ENCODE measurements around the gene AGBL1. TPM values are rescaled to one million over a fixed set of nuclear protein-coding genes. Genes with fewer than 3 reads are reported as not detected.
A peak's percentile ranks its signal among the peaks of the same experiment; 100 is the strongest.

AGBL1 gene
- total and polyA plus RNA-seq, 8 donors, result under 0.01 to 0.18 TPM; not detected in 6

DNA sequence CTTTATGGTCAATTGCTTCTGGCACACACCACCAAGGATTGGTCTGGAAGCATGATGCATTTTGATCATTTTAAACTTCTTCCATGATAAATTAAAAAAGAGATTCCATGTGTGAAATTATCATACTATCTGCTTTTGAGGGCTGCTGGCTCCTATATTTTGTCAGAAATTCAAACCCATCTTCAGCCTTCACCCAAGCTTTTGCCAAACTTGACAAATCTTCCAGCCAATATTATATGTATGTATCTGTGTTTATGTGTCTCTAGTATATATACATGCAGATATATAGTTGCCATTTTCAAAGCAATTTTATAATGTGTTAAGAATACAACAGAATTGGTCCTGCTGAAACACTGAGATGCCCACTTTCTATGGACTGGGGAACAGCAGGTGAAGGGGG lies 275.7 kb downstream of the AGBL1 start:
- Histone ChIP-seq H3K27ac (no peak overlapping the region), H3K4me1 (no peaks in the 10 kb centered on the region), H3K4me3 (no peak overlapping the region), H3K9me3 (peaks cover 0 to 2% (median under 1%) of the 10 kb centered on the region in 4 donors), H3K36me3 (no peaks in the 10 kb centered on the region), H3K27me3 (no peaks in the 10 kb centered on the region)
- TF ChIP-seq, protein P1, sequence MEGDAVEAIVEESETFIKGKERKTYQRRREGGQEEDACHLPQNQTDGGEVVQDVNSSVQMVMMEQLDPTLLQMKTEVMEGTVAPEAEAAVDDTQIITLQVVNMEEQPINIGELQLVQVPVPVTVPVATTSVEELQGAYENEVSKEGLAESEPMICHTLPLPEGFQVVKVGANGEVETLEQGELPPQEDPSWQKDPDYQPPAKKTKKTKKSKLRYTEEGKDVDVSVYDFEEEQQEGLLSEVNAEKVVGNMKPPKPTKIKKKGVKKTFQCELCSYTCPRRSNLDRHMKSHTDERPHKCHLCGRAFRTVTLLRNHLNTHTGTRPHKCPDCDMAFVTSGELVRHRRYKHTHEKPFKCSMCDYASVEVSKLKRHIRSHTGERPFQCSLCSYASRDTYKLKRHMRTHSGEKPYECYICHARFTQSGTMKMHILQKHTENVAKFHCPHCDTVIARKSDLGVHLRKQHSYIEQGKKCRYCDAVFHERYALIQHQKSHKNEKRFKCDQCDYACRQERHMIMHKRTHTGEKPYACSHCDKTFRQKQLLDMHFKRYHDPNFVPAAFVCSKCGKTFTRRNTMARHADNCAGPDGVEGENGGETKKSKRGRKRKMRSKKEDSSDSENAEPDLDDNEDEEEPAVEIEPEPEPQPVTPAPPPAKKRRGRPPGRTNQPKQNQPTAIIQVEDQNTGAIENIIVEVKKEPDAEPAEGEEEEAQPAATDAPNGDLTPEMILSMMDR (IDR thresholded peaks at IDR 0.05), result no peak
- TF ChIP-seq EP300 (IDR thresholded peaks at IDR 0.05) (no peak), POLR2AphosphoS5 (IDR thresholded peaks at IDR 0.05) (no peak), POLR2A (IDR thresholded peaks at IDR 0.05) (no peak)
- DNase-seq, result no peak
- intact Hi-C loops (cut with DNase I; ENCODE audit: low total_unique reads), result no loop called here

DNA sequence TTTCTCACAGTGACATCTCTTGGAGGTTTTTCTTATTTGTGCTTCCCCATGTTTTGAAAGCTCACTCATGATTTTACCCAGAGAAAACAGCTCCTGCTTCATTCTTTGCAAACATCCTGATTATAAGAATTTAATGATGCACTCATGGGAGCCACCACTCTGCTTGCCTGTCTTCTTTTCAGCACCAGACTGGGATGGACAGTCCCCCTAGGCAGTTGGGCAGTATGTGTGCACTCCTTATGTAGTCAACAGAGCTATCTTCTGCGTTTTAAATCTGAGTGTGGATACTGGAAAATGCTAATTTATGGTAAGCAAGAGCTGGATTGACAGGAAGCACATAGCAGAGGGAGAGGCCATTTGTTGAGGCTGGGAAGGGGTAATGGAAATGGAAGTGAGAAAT lies 276.1 kb downstream of the AGBL1 start:
- WGBS, 5 donors, result 12 to 27% (median 24%) methylated on average over 1 of the region's 1 CpG
- intact Hi-C loops (cut with DNase I; ENCODE audit: low total_unique reads), result no loop called here

DNA sequence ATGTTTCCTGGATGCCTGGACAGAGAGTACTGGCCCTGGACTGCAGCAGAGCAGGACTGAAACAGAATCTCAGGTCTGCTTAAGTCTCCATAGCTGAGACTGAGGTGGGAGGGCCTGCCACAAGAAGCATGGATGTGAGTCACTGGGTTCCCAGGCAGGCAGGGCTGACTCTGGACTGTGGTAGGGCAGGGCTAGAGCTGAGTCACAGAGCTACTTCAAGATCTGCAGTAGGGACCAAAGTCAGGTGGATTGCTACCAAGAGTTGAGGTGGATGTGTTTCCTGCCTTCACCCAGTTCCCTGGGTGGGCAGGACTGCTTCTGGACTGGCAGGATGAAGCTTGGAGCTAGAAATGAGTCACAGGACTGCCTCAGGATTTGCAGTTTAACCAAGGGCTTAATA lies 282.9 kb downstream of the AGBL1 start:
- Histone ChIP-seq H3K36me3 (no peaks in the 10 kb centered on the region), H3K27ac (no peak overlapping the region), H3K27me3 (no peaks in the 10 kb centered on the region), H3K9me3 (peaks cover 0 to 19% (median 4%) of the 10 kb centered on the region in 4 donors), H3K4me1 (no peaks in the 10 kb centered on the region), H3K4me3 (no peak overlapping the region)
- intact Hi-C loops (cut with DNase I; ENCODE audit: low total_unique reads), result no loop called here
- TF ChIP-seq POLR2A (IDR thresholded peaks at IDR 0.05), result no peak
- no peak for TF ChIP-seq EP300 (IDR thresholded peaks at IDR 0.05)
- no peak for DNase-seq

More for the DNA sequence above, 276.1 kb downstream of the AGBL1 start:
- Histone ChIP-seq H3K27me3 (no peaks in the 10 kb centered on the region), H3K4me1 (no peaks in the 10 kb centered on the region), H3K9me3 (peaks cover 0 to 6% (median 1%) of the 10 kb centered on the region in 4 donors), H3K27ac (no peak overlapping the region), H3K4me3 (no peak overlapping the region), H3K36me3 (no peaks in the 10 kb centered on the region)
- TF ChIP-seq EP300 (IDR thresholded peaks at IDR 0.05) (no peak), POLR2A (IDR thresholded peaks at IDR 0.05) (no peak), POLR2AphosphoS5 (IDR thresholded peaks at IDR 0.05) (no peak)
- TF ChIP-seq, protein P1 (IDR thresholded peaks at IDR 0.05), result no peak
- peak in 1 of 2 donors; percentile 12 for DNase-seq

DNA sequence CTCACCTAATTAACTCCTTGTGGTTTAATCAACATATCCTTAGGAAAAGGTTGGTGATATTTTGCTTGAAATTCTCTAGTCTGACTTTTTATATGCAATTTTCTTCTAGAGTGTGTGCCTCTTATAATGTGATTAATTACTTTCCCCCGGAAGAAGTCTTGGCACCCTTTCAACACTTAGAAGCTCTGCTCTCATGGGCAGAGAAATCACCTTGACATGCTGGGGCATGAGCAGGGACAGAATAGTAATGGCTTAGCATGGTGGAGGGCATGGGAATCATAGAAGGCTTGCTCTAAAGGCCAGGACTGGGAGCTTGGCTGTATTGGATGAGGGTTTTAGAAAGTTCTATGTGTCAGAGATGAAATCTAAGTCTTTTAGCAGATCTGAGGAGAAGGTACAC lies 293.5 kb downstream of the AGBL1 start:
- TF ChIP-seq, protein P1 (IDR thresholded peaks at IDR 0.05), result no peak
- TF ChIP-seq POLR2A (IDR thresholded peaks at IDR 0.05) (no peak), EP300 (IDR thresholded peaks at IDR 0.05) (no peak), POLR2AphosphoS5 (IDR thresholded peaks at IDR 0.05) (no peak)
- H3K36me3 ChIP-seq, result no peaks in the 10 kb centered on the region
- H3K9me3 ChIP-seq, result peaks cover 0 to 12% (median 5%) of the 10 kb centered on the region in 4 donors
- no peak for DNase-seq
- H3K27me3 ChIP-seq, result no peaks in the 10 kb centered on the region
- no peak overlapping the region for H3K27ac ChIP-seq
- WGBS, 5 donors, result 33 to 72% (median 61%) methylated on average over 1 of the region's 1 CpG
- intact Hi-C loops (cut with DNase I; ENCODE audit: low total_unique reads), result no loop called here
- H3K4me3 ChIP-seq, result no peak overlapping the region
- H3K4me1 ChIP-seq, result no peaks in the 10 kb centered on the region

DNA sequence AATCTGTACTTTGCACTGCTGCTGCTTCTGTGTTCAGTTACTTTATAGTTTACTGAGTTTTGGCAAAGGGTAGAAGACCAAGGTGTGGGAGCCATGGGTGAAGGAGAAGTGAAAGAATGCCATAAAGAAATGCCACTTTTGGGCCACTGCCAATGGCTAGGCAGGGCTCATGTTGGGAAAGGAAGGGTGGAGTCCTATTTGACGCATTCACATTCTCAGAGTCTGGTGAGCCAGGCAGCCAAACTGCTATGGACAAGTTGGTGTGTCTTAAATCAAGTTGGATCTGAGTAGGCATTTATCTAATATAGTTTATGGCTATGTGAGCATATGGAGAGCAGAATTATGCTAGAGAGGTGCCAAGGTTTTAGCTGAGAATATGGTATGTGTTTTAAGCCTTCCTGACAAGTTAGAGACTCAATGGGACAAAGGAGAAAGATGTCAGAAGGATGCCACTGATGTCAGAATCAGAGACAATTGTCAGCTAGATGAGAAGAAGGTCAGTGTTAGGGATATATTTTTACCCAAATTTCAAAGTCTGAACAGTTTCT lies 296.1 kb downstream of the AGBL1 start:
- H3K4me1 ChIP-seq, result no peaks in the 10 kb centered on the region
- no peaks in the 10 kb centered on the region for H3K36me3 ChIP-seq
- H3K9me3 ChIP-seq, result peaks cover 0 to 12% (median 5%) of the 10 kb centered on the region in 4 donors
- DNase-seq, result no peak
- H3K4me3 ChIP-seq, result no peak overlapping the region
- TF ChIP-seq EP300 (IDR thresholded peaks at IDR 0.05) (no peak), POLR2AphosphoS5 (IDR thresholded peaks at IDR 0.05) (no peak), POLR2A (IDR thresholded peaks at IDR 0.05) (no peak)
- TF ChIP-seq, protein P1 (IDR thresholded peaks at IDR 0.05), result no peak
- H3K27ac ChIP-seq, result no peak overlapping the region
- 58 to 69% (median 64%) methylated on average over 1 of the region's 1 CpG for WGBS, 5 donors
- H3K27me3 ChIP-seq, result no peaks in the 10 kb centered on the region
- intact Hi-C loops (cut with DNase I; ENCODE audit: low total_unique reads), result no loop called here
